ENCODE measurements around the gene ARHGAP45.
"Not testable (repeated sequence)": the region's sequence is repeated elsewhere in the genome, so short reads cannot be mapped to it uniquely, and the experiment has no call there.

The ARHGAP45 gene, protein sequence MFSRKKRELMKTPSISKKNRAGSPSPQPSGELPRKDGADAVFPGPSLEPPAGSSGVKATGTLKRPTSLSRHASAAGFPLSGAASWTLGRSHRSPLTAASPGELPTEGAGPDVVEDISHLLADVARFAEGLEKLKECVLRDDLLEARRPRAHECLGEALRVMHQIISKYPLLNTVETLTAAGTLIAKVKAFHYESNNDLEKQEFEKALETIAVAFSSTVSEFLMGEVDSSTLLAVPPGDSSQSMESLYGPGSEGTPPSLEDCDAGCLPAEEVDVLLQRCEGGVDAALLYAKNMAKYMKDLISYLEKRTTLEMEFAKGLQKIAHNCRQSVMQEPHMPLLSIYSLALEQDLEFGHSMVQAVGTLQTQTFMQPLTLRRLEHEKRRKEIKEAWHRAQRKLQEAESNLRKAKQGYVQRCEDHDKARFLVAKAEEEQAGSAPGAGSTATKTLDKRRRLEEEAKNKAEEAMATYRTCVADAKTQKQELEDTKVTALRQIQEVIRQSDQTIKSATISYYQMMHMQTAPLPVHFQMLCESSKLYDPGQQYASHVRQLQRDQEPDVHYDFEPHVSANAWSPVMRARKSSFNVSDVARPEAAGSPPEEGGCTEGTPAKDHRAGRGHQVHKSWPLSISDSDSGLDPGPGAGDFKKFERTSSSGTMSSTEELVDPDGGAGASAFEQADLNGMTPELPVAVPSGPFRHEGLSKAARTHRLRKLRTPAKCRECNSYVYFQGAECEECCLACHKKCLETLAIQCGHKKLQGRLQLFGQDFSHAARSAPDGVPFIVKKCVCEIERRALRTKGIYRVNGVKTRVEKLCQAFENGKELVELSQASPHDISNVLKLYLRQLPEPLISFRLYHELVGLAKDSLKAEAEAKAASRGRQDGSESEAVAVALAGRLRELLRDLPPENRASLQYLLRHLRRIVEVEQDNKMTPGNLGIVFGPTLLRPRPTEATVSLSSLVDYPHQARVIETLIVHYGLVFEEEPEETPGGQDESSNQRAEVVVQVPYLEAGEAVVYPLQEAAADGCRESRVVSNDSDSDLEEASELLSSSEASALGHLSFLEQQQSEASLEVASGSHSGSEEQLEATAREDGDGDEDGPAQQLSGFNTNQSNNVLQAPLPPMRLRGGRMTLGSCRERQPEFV

DNA sequence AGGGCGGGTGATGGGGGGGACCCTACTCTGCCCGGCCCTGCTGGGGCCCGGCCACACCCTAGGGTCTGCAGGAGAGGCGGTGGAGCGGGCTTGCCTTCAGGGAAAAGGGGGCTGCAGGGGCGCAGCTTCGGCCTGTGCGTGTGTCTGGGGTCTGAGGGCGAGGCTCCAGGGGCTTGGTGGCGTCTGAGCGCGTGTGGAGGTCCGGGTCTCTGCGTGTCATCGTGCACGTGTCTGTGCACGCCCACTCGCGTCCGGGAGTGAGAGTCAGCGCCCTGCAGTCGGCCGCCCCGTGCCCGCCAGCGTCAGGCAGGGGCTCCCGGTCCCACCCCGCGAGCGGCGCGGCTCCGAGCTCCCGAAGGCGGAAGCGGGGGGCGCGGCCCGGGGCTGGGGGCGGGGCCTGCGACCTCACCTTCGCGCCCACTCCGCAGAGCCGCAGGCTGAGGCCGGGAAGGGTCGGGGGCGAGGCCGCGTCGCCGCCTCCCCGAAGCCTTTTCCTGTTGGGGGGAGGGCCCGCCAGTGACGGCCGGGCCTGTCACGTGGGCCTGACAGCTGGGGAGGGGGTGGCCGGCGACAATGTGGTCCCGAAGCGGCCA lies at the start of gene ARHGAP45:
ARHGAP45 (plus strand) TSS at position 420 of the 593 bp plus-strand sequence. CDS start 239 bp downstream, outside the sequence.
- peak; percentile 90 for DNase-seq

DNA sequence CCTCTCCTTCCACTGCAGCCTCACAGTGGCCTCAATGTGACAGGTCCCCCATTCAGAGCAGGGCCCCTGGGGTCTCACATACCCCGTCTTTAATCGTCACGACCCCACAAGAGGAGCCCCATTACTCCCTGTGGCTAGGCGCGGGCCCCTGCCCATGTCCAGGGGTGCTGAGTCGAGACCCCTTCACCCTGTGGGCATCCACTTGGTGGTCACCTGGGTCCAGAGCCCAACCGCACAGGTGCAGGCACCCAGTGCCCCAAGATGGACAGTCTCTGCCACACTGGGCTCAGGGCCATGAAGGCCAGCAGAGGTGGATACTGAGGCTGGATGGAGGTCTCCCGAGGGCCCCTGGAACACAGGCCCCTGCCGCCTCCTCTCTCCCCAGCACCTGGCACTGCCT lies 49.1 kb upstream of the ARHGAP45 start:
- DNase-seq, result no peak

DNA sequence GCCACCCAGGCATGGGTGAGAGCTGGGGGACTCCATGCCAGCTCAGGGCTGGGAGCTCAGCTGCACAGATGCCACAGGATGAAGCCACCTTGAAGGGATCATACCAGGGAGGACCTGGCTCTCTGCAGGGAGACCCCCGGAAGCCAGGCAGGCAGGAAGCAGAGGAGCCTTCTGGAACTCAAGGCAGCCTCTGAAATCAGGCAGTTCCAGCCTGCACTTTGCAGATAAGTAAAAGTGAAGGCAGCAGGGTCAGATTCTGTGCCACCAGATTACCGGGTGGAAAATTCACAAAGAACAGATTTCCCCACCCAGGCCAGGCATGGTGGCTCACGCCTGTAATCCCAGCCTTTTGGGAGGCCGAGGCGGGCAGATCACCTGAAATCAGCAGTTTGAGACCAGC lies 48.6 kb upstream of the ARHGAP45 start:
- DNase-seq, result no peak

DNA sequence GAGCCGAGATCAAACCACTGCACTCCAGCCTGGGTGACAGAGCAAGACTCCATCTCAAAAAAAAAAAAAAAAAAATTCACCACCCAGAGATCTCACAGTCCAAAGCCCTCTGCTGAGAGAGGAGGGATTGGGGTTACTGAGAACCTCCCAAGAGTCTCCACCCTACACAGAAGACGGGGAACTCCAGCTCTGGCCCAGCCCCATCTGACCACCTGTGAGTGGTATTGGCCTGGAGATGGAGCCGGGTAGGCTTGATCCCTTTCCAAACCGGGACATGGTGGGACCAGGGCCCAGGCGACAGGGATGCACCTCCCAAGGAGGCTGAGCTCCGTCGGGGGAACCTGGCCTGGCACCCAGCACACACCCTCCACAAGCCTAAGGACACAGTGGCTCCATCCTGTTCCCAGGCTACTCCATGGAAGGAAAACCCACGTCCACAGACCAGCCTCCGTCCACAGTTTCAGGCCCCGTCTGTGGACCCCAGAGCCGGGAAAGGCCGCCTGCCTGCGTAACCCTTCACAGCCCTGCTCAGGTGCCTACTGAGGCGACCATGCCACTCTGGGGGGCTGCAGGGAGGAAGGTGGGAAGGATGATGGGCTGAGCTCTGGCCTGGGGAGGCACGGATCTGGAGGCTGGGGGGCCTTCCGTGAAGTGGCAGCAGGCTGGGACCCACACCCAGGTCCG lies 47.9 kb upstream of the ARHGAP45 start:
- no peak for DNase-seq

DNA sequence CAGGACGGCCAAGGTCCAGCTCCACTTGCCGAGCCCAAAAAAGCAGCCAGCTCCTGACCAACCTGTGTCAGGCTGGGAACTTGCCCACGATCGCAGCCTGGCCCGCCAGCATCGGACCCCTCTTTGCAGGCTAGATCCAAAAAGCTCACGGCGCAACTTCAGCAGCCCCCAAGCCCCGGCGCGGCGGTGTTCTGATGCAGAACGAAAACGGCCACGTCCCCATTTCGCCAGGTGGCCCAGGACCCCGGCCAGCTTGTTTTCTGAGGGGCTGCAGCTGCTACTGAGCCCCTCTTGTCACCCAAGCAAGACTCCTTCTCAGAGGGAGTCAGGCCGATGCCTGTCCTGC lies 47.4 kb upstream of the ARHGAP45 start:
- DNase-seq, result no peak

DNA sequence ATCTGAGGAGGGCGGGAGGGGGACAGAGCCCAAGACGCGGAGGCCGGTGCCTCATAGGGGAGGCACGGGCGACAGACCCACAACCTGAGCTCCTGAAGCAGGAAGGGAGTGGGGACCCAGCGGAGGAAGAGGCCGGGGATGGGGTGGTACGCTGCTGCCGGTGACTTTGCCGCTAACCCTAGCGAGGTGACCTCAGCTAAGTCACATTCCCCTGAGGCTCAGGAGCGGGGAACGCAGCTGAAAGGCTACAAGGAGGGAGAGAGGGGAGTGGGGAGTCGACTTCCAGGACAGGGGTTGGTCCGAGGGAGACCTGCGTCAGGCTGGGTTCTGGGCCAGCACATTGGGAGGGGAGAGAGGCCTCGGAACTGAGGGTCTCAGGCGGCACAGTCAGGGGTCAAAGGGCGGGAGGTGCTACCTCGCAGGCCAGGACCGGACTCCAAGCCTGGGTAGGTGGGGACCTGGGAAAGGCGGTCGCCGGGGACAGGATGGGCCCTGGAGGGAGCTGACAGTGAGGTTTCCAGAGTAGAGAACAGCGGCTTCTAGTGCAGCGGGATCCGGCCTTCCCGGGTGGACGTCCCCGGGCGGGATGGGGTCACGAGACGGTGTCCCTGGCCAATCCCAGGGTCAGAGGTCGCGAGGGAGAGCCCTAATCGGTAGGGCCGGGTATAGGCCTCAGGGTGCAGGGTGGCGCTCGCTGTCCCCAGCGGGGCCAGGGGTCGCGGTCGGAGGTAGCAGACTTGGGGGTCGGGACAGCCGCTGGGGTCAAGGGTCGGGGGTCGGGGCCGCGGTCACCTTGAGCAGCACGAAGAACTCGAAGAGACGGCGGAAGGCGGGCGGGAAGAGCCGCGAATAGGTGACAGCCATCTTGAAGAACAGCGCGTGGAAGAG lies 46.7 kb upstream of the ARHGAP45 start:
- no peak for DNase-seq

DNA sequence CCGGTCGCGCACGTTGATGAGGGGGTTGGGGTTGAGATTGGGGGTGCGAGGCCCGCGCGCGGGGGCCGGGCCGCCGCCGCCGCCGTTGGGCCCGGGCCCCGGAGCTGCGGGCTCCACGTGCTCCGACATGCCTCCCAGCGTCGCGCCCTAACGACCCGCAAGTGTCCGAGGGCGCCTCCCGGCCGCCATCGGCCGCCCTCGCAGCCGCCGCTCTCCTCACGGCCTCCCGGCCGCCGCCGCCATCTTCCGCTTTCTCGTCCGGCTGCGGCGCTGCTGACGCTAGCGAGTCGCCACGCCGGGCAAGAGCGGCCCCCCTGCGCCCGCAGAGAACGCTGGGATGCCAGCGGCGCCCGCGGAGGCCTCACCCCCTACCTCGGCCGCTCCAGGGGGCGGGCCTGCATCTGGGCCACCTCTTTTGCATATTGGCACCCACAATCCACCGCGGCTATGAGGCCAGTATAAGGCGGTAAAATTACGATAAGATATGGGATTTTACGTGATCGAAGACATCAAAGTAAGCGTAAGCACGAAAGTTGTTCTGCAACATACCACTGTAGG lies 46.0 kb upstream of the ARHGAP45 start, which contains the start of gene TMEM259:
TMEM259 (minus strand) TSS at position 256 of the 558 bp plus-strand sequence; CDS start at position 129, 127 bp downstream.
- DNase-seq, result peak; percentile 98

DNA sequence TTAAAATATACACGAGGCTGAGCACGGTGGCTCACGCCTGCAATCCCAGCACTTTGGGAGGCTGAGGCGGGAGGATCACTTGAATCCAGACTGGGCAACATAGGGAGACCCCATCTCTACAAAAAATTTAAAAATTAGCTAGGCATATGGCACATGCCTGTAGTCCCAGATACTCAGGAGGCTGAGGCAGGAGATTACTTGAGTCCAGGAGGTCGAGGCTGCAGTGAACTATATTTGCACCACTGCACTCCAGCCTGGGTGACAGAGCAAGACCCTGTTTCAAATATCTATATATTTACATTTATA lies 43.1 kb upstream of the ARHGAP45 start:
- not testable (repeated sequence) for DNase-seq

DNA sequence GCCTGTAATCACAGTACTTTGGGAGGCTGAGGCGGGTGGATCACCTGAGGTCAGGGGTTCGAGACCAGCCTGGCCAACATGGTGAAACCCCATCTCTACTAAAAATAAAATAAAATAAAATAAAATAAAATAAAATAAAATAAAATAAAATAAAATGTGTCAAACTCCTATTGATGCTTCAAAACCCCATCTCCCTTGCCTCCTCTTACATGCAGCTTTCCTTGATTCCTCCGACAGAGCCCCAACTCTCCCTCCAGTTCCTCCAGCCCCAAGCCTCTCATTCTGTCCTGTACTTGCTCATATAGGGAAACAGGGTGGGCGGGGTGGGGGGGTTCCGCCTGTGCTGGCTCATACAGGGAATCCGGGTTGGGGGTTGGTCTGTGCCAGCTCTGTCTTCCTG lies 41.9 kb upstream of the ARHGAP45 start:
- not testable (repeated sequence) for DNase-seq

DNA sequence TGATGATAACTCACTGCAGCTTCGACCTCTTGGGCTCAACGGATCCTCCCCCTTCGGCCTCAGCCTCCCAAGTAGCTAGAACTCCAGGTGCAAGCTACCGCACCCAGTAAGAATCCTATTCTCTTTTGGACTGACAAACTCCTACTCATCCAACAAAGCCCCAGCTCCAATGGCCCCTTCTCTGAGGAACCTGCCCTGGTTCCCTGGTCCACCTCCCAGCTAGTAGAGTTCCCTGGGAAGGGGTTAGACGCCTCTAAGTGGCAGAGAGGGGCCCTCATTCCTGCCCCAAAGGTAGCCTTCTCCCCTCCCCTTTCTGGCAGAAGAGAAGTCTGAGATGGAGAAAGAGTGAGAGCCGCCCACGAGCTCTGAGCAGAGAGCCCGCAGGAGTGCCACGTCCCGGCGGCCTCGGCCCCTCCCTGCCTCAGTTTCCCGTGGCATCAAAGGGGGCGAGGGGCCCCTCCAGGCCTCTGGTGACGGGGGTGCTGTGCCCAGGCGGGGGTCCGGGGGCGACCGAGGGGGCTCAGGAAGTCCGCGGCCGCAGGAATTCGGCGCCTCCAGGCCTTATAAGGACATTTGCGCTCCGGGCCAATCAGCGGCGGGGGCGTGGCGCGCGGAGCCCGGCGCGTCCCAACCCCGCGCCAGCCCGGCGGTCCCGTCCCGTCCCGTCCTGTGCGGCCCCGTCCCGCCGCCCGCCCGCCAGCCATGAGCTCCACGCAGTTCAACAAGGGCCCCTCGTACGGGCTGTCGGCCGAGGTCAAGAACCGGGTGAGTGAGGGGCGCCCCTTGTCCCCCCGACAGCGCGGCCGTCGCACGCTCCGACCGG lies 40.8 kb upstream of the ARHGAP45 start, which contains the start of gene CNN2:
CNN2 (plus strand) TSS at position 649 of the 823 bp plus-strand sequence; CDS start at position 703, 54 bp downstream.
- peak; percentile 66 for DNase-seq

DNA sequence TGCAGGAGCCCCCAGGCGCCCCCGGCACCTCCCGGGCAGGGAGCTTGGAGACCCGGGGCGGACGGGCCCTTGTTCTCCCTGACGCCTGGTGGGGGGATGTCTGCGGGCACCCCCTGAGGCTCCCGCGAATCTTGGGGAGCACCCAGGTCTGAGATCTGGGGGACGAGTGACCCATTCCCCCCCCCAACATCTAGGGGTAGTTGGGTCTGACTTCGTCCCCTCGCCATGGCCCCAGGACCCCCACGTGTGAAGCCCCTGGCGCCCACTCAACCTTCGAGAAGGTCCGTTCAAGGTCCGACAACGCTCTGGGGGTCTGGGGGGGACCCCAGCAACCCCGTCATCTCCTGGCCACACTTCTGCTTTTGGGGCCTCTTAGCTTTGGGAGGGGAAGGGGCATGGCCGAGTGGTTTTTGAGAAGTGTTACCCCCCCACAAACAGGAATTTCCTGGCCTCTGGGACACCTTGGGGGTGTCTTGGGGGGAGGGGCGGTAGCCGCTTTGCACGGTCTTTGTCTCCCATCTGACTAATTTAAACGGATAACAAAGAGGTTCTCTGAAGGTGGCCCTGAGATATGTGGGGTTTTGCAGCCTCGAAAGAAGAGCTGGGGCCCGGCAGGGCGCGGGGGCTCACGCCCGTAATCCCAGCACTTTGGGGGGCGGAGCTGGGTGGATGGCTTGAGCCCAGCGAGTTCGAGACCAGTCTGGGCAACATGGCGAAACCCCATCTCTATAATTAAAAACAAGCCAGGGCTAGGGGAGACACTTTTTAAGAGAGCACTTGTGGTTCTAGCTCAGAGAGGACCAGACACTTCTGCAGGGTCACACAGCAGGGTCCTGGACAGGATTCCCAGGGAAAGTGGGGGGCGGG lies 40.0 kb upstream of the ARHGAP45 start:
- peak; percentile 37 for DNase-seq

DNA sequence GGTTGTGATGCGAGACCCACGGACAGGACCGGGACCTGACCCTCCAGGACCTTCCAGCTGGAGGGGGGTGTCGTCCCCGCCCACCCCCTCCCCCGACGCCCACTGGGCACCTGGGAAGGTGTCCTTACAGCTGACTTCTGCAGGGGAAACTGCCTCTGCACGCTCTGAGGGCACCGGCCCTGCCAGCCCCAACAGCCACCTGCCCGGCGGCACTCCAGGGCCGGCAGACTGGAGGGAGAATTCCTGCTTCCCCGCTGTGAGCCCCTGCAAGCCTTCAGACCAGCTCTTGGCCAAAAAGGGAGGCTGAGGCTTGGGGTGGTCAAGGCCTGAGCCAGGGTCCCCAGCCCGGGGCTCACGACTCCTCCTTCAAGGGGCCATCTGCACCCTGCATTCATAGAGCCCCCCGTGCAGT lies 39.3 kb upstream of the ARHGAP45 start:
- DNase-seq, result no peak

DNA sequence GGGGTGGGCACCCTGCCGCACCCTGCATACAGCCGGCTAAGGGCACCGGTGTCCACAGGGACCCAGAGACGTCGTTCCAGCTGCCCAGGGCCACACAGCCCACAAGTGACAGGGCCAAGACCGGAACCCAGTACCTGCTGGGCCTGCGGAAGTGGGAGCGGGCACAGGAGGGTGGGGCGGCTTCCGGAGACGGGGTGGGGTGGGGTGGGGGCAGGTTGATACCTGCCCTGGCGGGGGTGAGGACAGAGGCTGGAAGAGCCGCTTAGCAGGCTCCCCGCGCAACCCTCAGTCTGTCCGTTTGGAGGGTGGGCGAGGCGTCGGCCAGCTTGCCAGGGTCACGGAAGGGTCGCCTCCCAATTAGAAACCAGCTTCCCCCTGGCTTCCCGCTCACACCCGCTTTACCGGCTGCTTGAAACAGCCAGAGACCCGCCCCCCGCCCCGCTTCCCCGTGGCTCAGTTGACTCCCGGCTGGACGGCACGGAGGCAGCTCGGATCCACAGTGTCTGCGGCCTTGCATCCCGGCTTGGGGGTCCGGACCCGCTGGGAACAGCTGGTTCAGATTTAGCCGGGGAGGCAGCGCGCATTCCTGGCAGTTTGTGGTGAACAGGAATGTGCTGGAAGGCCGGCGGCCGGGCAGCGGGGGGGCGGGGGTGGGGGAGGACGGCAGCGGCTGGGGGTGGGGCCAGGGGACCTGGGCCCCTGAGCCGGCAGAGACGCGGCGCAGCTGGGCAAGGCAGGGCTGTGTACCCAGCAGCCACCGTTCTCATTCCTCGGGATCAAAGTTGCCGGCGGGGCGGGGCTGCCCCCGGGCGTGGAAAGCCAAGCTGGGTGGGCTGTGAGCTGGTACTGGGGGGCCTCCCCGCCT lies 38.7 kb upstream of the ARHGAP45 start:
- DNase-seq, result peak; percentile 75

DNA sequence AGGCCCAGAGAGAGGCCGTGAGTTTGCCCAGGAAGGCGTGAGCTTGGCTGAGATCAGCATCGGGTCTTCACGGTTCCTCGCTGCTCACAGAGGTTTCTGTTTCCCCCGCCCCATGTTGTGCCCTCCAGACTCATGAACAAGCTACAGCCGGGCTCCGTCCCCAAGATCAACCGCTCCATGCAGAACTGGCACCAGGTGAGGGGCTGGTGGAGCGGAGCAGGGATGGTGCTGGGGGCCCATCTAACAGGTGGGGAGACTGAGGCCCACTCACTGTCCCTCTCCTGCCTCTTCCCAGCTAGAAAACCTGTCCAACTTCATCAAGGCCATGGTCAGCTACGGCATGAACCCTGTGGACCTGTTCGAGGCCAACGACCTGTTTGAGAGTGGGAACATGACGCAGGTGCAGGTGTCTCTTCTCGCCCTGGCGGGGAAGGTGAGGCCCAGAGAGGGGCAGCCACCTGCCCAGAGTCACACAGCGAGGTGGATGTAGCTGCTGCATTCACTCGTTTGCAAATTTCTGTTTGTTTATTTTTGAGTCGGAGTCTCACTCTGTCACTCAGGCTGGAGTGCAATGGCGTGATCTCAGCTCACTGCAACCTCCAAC lies 34.6 kb upstream of the ARHGAP45 start:
- no peak for DNase-seq

DNA sequence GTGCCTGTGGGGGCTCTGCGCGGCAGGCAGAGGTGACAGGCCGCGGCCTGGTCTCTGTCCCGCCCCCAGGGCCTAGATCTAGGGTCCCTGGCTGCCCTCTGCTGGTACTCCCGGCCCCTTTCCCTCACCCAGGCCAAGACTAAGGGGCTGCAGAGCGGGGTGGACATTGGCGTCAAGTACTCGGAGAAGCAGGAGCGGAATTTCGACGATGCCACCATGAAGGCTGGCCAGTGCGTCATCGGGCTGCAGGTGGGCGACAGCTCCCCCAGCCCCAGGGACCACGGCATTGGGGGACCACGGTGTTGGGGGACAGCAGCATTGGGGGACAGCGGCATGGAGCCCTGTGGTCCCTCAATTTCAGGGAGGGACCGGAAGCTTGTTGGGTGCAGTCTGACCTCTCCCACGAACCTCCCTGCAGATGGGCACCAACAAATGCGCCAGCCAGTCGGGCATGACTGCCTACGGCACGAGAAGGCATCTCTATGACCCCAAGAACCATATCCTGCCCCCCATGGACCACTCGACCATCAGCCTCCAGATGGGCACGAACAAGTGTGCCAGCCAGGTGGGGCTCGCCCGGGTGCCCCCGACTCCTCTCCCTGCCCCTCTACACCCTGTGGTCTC lies 30.9 kb upstream of the ARHGAP45 start:
- DNase-seq, result peak; percentile 33

DNA sequence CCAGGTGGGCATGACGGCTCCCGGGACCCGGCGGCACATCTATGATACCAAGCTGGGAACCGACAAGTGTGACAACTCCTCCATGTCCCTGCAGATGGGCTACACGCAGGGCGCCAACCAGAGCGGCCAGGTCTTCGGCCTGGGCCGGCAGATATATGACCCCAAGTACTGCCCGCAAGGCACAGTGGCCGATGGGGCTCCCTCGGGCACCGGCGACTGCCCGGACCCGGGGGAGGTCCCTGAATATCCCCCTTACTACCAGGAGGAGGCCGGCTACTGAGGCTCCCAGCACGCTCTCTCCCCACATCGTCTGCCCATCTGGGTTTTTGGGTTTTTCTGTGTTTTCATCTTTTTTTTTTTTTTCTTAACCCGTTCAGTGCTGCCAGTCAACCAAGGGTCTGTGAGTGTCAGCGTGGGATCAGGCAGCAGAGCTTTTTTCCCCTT lies 29.3 kb upstream of the ARHGAP45 start:
- no peak for DNase-seq
